ENCODE results near the gene MMP24OS. TPM values are rescaled to one million over a fixed set of nuclear protein-coding genes. Genes with fewer than 3 reads are reported as not detected.

The MMP24OS gene
- polyA plus RNA-seq, 3 donors, result 9.5 to 43.9 (median 9.6) TPM

- H3K79me2 ChIP-seq (ENCODE audit: insufficient read depth, low read length), result no peaks in the 10 kb centered on the region
- H3K4me3 ChIP-seq (replicated peaks in 1 of 3; ENCODE audit: low read depth in 2 of 3, low read length in 3 of 3), result no peak overlapping the region
- peaks cover 9% of the 10 kb centered on the region for H4K20me1 ChIP-seq (ENCODE audit: insufficient read depth, low read length)
- no peak overlapping the region for H2AFZ ChIP-seq (ENCODE audit: insufficient read depth, low read depth, low read length, poor library complexity, severe bottlenecking)
- peaks cover 2 to 31% of the 10 kb centered on the region in 2 donors for H3K36me3 ChIP-seq (replicated peaks in 1 of 2; ENCODE audit: control insufficient read depth in 1 of 2, insufficient read depth in 2 of 2, low read length in 2 of 2)
- no peak overlapping the region for H3K9ac ChIP-seq (ENCODE audit: insufficient read depth, low read length, poor library complexity, severe bottlenecking)
- no peaks in the 10 kb centered on the region for H3K9me3 ChIP-seq (replicated peaks in 1 of 2; ENCODE audit: control insufficient read depth in 1 of 2, insufficient read depth in 1 of 2, low read length in 2 of 2)
- TF ChIP-seq CTCF (IDR thresholded peaks at IDR 0.05), result no peak
- no peaks in the 10 kb centered on the region for H3K4me1 ChIP-seq (ENCODE audit: control insufficient read depth in 1 of 2, insufficient read depth in 2 of 2, low read length in 2 of 2)
- H3K4me3 Mint-ChIP-seq, result no peak overlapping the region
- intact Hi-C loops (cut with micrococcal nuclease), result no loop called here
- peaks cover 23 to 26% of the 10 kb centered on the region in 2 donors for H3K36me3 Mint-ChIP-seq
- peaks cover 0 to 2% (median 0%) of the 10 kb centered on the region in 3 donors for H3K27me3 Mint-ChIP-seq (ENCODE audit: low read depth in 3 of 3)
- no peak for DNase-seq
- peaks cover under 1% of the 10 kb centered on the region for H3K4me1 Mint-ChIP-seq
- H3K4me2 ChIP-seq (replicated peaks; ENCODE audit: extremely low read depth, low read length, poor library complexity, severe bottlenecking), result no peak overlapping the region
- 90% methylated on average over 2 of the region's 8 CpGs for WGBS (ENCODE audit: insufficient coverage)
- H3K27ac Mint-ChIP-seq, result peak overlapping the region in 3 of 7 donors; percentile 6 to 63 (median 38)
- no peaks in the 10 kb centered on the region for H3K9me3 Mint-ChIP-seq
- H3K27me3 ChIP-seq (ENCODE audit: control insufficient read depth in 2 of 2, insufficient read depth in 2 of 2, low read length in 2 of 2), result no peaks in the 10 kb centered on the region
- no peak overlapping the region for H3K27ac ChIP-seq (ENCODE audit: low read depth in 1 of 2, low read length in 2 of 2)
Measured at GRCh38 chr20:35257175-35257909, 20.6 kb downstream of the MMP24OS start.

GRCh38 chr20:35254448-35254999 lies 23.4 kb downstream of the MMP24OS start:
- no peaks in the 10 kb centered on the region for H3K9me3 ChIP-seq (replicated peaks in 1 of 2; ENCODE audit: control insufficient read depth in 1 of 2, insufficient read depth in 1 of 2, low read length in 2 of 2)
- TF ChIP-seq CTCF (IDR thresholded peaks at IDR 0.05), result no peak
- no peak overlapping the region for H3K27ac ChIP-seq (ENCODE audit: low read depth in 1 of 2, low read length in 2 of 2)
- H4K20me1 ChIP-seq (ENCODE audit: insufficient read depth, low read length), result no peaks in the 10 kb centered on the region
- H3K79me2 ChIP-seq (ENCODE audit: insufficient read depth, low read length), result no peaks in the 10 kb centered on the region
- Mint-ChIP-seq H3K9me3 (no peaks in the 10 kb centered on the region), H3K4me1 (peaks cover 14% of the 10 kb centered on the region), H3K4me3 (no peak overlapping the region), H3K27ac (no peak overlapping the region), H3K27me3 (ENCODE audit: low read depth in 3 of 3) (peaks cover 0 to 2% (median 0%) of the 10 kb centered on the region in 3 donors), H3K36me3 (peaks cover 17 to 21% of the 10 kb centered on the region in 2 donors)
- no peak overlapping the region for H3K4me3 ChIP-seq (replicated peaks in 1 of 3; ENCODE audit: low read depth in 2 of 3, low read length in 3 of 3)
- peaks cover 2 to 11% of the 10 kb centered on the region in 2 donors for H3K36me3 ChIP-seq (replicated peaks in 1 of 2; ENCODE audit: control insufficient read depth in 1 of 2, insufficient read depth in 2 of 2, low read length in 2 of 2)
- no peak overlapping the region for H2AFZ ChIP-seq (ENCODE audit: insufficient read depth, low read depth, low read length, poor library complexity, severe bottlenecking)
- DNase-seq, result no peak
- no peak overlapping the region for H3K4me2 ChIP-seq (replicated peaks; ENCODE audit: extremely low read depth, low read length, poor library complexity, severe bottlenecking)
- no peak overlapping the region for H3K9ac ChIP-seq (ENCODE audit: insufficient read depth, low read length, poor library complexity, severe bottlenecking)
- WGBS (ENCODE audit: insufficient coverage), result 98% methylated on average over 12 of the region's 12 CpGs
- no peaks in the 10 kb centered on the region for H3K27me3 ChIP-seq (ENCODE audit: control insufficient read depth in 2 of 2, insufficient read depth in 2 of 2, low read length in 2 of 2)
- H3K4me1 ChIP-seq (ENCODE audit: control insufficient read depth in 1 of 2, insufficient read depth in 2 of 2, low read length in 2 of 2), result no peaks in the 10 kb centered on the region
- intact Hi-C loops (cut with micrococcal nuclease), result no loop called here
